HepG2 (cell line): ENCODE results near the gene CACNA1H. TPM values are rescaled to one million over a fixed set of nuclear protein-coding genes. Genes with fewer than 3 reads are reported as not detected.

Source experiments
- ATAC-seq: fragments of 200-7000 bp; cut with Tn5 transposase; 3 replicates; pipeline ENCODE4 v1.9.1; 2020; ENCODE audit warnings: mild to moderate bottlenecking, moderate library complexity
- BruUV-seq: library from RNA; stranded (reverse); fragments of 400-500 nt; replicated peaks from 2 replicates; lab custom pipeline; 2021; lab: Mats Ljungman, UMichigan
- CTCF ChIA-PET: fragments of 300-600 bp; formaldehyde crosslinking; extraction: SDS; loops from one replicate; lab custom pipeline; 2021; ENCODE audit warnings: low total read pairs, inconsistent platforms, low intra/inter-chr PET ratio; lab: Yijun Ruan, JAX
- POLR2A ChIA-PET: fragments of 350-600 bp; sonication (Branson Sonifier 250); formaldehyde crosslinking; loops from one replicate; lab custom pipeline; 2020; ENCODE audit warnings: antibody characterized with exemption, inconsistent platforms; lab: Yijun Ruan, JAX
- DNase-seq: peaks from one replicate; pipeline ENCODE4 v3.0.0-alpha.2; 2015; ENCODE audit warnings: low spot score
- FAIRE-seq: peaks from 3 replicates; lab custom pipeline; 2011; peaks lifted over from hg19 to GRCh38; lab: Jason Lieb, UNC
- H2AFZ ChIP-seq: one replicate; pipeline ENCODE4 v1.6.1; 2011; ENCODE audit warnings: low read length, inconsistent platforms
- H3K27ac ChIP-seq: fragments of 300-600 bp; 3 replicates; pipeline ENCODE4 v1.8.0; 2011; ENCODE audit warnings: mixed run types, mild to moderate bottlenecking, mixed read lengths, low read length, inconsistent platforms; ENCODE audit not compliant: insufficient read depth; ENCODE audit errors: extremely low read length
- H3K27me3 ChIP-seq, 2 experiments: fragments of 200-600 bp in 1 of 2; 2 replicates in 1 of 2; 3 replicates in 1 of 2; pipeline versions ENCODE4 v1.6.0 to v1.8.0; 2011; ENCODE audit warnings: low read length in 2 of 2, mild to moderate bottlenecking in 2 of 2, moderate library complexity in 2 of 2, inconsistent platforms in 1 of 2; ENCODE audit not compliant: insufficient read depth in 2 of 2, control insufficient read depth in 1 of 2
- H3K36me3 ChIP-seq, 2 experiments: fragments of 200-600 bp in 1 of 2; replicated peaks in 1 of 2; 2 replicates in 1 of 2; 3 replicates in 1 of 2; pipeline versions ENCODE4 v1.5.1 to v1.8.0; 2011; ENCODE audit warnings: low read length in 2 of 2, inconsistent platforms in 1 of 2; ENCODE audit not compliant: insufficient read depth in 2 of 2, control insufficient read depth in 1 of 2
- H3K4me1 ChIP-seq: 2 replicates; pipeline ENCODE4 v1.5.1; 2012; ENCODE audit warnings: low read length, inconsistent platforms; ENCODE audit not compliant: insufficient read depth
- H3K4me2 ChIP-seq: 2 replicates; pipeline ENCODE4 v1.6.0; 2011; ENCODE audit warnings: low read depth, low read length, inconsistent platforms
- H3K4me3 ChIP-seq, 3 experiments: fragments of 200-600 bp in 1 of 3; sonication (generic), shearing (Covaris generic) in 1 of 3; replicated peaks in 1 of 3; 2 replicates each; pipeline ENCODE4 v1.5.1; 2011 to 2016; ENCODE audit warnings: low read length in 3 of 3, inconsistent platforms in 2 of 3, low read depth in 2 of 3, mild to moderate bottlenecking in 2 of 3, control low read depth in 1 of 3, mixed read lengths in 1 of 3; ENCODE audit not compliant: insufficient read depth in 1 of 3
- H3K79me2 ChIP-seq: one replicate; pipeline ENCODE4 v1.6.1; 2011; ENCODE audit warnings: low read length, inconsistent platforms; ENCODE audit not compliant: insufficient read depth
- H3K9ac ChIP-seq: 2 replicates; pipeline ENCODE4 v1.6.0; 2011; ENCODE audit warnings: mild to moderate bottlenecking, low read depth, low read length, inconsistent platforms; ENCODE audit not compliant: insufficient read depth
- H3K9me3 ChIP-seq: 2 replicates; pipeline ENCODE4 v1.5.1; 2012; ENCODE audit warnings: mild to moderate bottlenecking, low read length
- H4K20me1 ChIP-seq: 2 replicates; pipeline ENCODE4 v1.6.0; 2011; ENCODE audit warnings: inconsistent platforms, mild to moderate bottlenecking, low read length, moderate library complexity; ENCODE audit not compliant: insufficient read depth
- CBFB ChIP-seq: sonication (generic); formaldehyde crosslinking; IDR thresholded peaks from 2 replicates; pipeline ENCODE4 v1.4.0; 2020; ENCODE audit warnings: missing genetic modification reagents
- EP300 ChIP-seq, 3 experiments: sonication (generic) in 1 of 3; formaldehyde crosslinking in 1 of 3; IDR thresholded peaks; 2 replicates each; pipeline versions ENCODE4 v1.5.1 to v1.6.1; 2011 to 2020; ENCODE audit warnings: low read depth in 2 of 3, low read length in 2 of 3, borderline replicate concordance in 1 of 3, improper control_type of control experiment in 1 of 3, mild to moderate bottlenecking in 1 of 3, missing genetic modification reagents in 1 of 3, moderate library complexity in 1 of 3
- RBAK ChIP-seq: sonication (generic); formaldehyde crosslinking; IDR thresholded peaks from 2 replicates; pipeline ENCODE4 v1.5.1; 2020; ENCODE audit warnings: mild to moderate bottlenecking, missing genetic modification reagents
- ZBTB25 ChIP-seq: IDR thresholded peaks from 2 replicates; pipeline ENCODE4 v1.6.1; 2018; ENCODE audit warnings: missing genetic modification reagents
- ZBTB26 ChIP-seq: IDR thresholded peaks from 2 replicates; pipeline ENCODE4 v1.6.1; 2016; ENCODE audit warnings: missing compliant biosample characterization, missing genetic modification reagents, borderline replicate concordance
- ZMYM2 ChIP-seq: sonication (generic); formaldehyde crosslinking; IDR thresholded peaks from 2 replicates; pipeline ENCODE4 v1.8.0; 2022; ENCODE audit warnings: mild to moderate bottlenecking, missing genetic modification reagents
- ZNF687 ChIP-seq: sonication (generic); formaldehyde crosslinking; IDR thresholded peaks from 2 replicates; pipeline ENCODE4 v1.5.1; 2020; ENCODE audit warnings: mild to moderate bottlenecking, missing genetic modification reagents, moderate library complexity
- WGBS: methylation state at CpG from one replicate; pipeline ENCODE4 v1.1.6; 2017; ENCODE audit warnings: low lambda C conversion rate; 5-methylcytosine and 5-hydroxymethylcytosine counted together
- in situ Hi-C: cut with HindIII; loops from 2 replicates; pipeline ENCODE4 v1.10.0; 2017; ENCODE audit warnings: low pct_unique_long_range_greater_than_20kb; ENCODE audit not compliant: extremely low pct_ligation_motif_present
- intact Hi-C: fragments of 100-400 bp; cut with micrococcal nuclease; formaldehyde crosslinking; loops from one replicate; pipeline ENCODE4 v1.10.0; 2022; ENCODE audit not compliant: unreplicated experiment
- polyA plus RNA-seq, 8 experiments: library from polyadenylated mRNA; depleted of rRNA in 3 of 8; stranded (reverse) in 7 of 8; unstranded in 1 of 8; fragments of >200 nt; fragmentation: Illumina TruSeq in 4 of 8; extraction: Trizol in 4 of 8; gene quantifications; 2 replicates each; pipeline versions ENCODE4 v1.2.1 to v1.2.3, GENCODE V29; 2011 to 2016; ENCODE audit warnings: low read depth in 4 of 8, missing spikeins in 1 of 8, mixed read lengths in 1 of 8; ENCODE audit not compliant: insufficient read depth in 1 of 8
- total RNA-seq, 5 experiments: library from RNA; depleted of rRNA; stranded (reverse); fragments of >200 nt; fragmentation: Illumina TruSeq; extraction: Trizol; gene quantifications; 2 replicates each; pipeline ENCODE4 v1.2.3, GENCODE V29; 2016; ENCODE audit warnings: low read depth in 1 of 5
- TF ChIP-seq, protein P1 (sequence below): sonication (generic); IDR thresholded peaks from 2 replicates; pipeline ENCODE4 v1.6.1; 2016; ENCODE audit warnings: low read depth, borderline replicate concordance

CACNA1H gene
- total and polyA plus RNA-seq, 2 of the 13 experiments (the other 11 are each of a cell fraction or from before 2014, with no cell fraction given) = 0.40 to 1.8 TPM

GRCh38 chr16:1119129-1119528 lies 33.8 kb upstream of the CACNA1H start (continued):
- TF ChIP-seq ZBTB25 (CRISPR knock-in tag) = no peak

GRCh38 chr16:1119766-1120576 lies 32.9 kb upstream of the CACNA1H start:
- 44% methylated on average over 7 of the region's 35 CpGs for WGBS
- in situ Hi-C loops = no loop called here
- TF ChIP-seq RBAK (CRISPR knock-in tag) (no peak), ZBTB26 (CRISPR knock-in tag) (no peak), EP300 (IDR thresholded peaks at IDR 0.05; ENCODE audit: low read depth in 2 of 2, low read length in 2 of 2) (no peak), EP300 (CRISPR knock-in tag; IDR thresholded peaks at IDR 0.05; ENCODE audit: borderline replicate concordance) (no peak), CBFB (CRISPR knock-in tag) (no peak), ZMYM2 (CRISPR knock-in tag) (no peak), ZNF687 (CRISPR knock-in tag) (no peak)
- TF ChIP-seq, protein P1, sequence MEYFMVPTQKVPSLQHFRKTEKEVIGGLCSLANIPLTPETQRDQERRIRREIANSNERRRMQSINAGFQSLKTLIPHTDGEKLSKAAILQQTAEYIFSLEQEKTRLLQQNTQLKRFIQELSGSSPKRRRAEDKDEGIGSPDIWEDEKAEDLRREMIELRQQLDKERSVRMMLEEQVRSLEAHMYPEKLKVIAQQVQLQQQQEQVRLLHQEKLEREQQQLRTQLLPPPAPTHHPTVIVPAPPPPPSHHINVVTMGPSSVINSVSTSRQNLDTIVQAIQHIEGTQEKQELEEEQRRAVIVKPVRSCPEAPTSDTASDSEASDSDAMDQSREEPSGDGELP = no peak

More at GRCh38 chr16:1119766-1120576, 32.9 kb upstream of the CACNA1H start:
- no peak for ATAC-seq
- Histone ChIP-seq H4K20me1 (0 out of 2 replicates have a peak, but pooled peaks cover 3% of the 10 kb centered on the region), H3K4me2 (no peak overlapping the region), H3K4me1 (no peaks in the 10 kb centered on the region), H3K4me3 (no peak overlapping the region), H3K36me3 (no peaks in the 10 kb centered on the region), H3K9me3 (no peaks in the 10 kb centered on the region), H3K79me2 (no peaks in the 10 kb centered on the region), H3K27me3 (peaks cover 30 to 74% of the 10 kb centered on the region in 2 experiments; a peak in 4 of 5 replicates), H2AFZ (no peak overlapping the region), H3K9ac (no peak overlapping the region), H3K27ac (no peak overlapping the region)
- CTCF ChIA-PET = no interaction called here
- DNase-seq = no peak
- no peak for FAIRE-seq
- no TSS peak for BruUV-seq
- intact Hi-C loops = no loop called here
- POLR2A ChIA-PET = interaction anchor here (0.6 kb wide), 2 partner anchors 27 to 456 kb away, joined by 3 to 4 read pairs; no protein-coding TSS in a partner anchor
